ENCODE measurements around the gene TRIM9. TPM values are rescaled to one million over a fixed set of nuclear protein-coding genes. Genes with fewer than 3 reads are reported as not detected.

The TRIM9 gene
- total RNA-seq, 6 experiments from 2014 or later = 0.07 to 1.9 (median 0.32) TPM

GRCh38 chr14:51039252-51039651 lies 55.7 kb downstream of the TRIM9 start:
- no peaks in the 10 kb centered on the region for H3K36me3 ChIP-seq
- DNase-seq = no peak
- TF ChIP-seq POLR2A (IDR thresholded peaks at IDR 0.05) (no peak), CTCF (IDR thresholded peaks at IDR 0.05) (no peak)
- WGBS (ENCODE audit: insufficient coverage, low coverage, low lambda C conversion rate, missing lambda C conversion rate) = 62% methylated on average over 7 of the region's 7 CpGs
- H3K9me3 ChIP-seq = no peaks in the 10 kb centered on the region
- H3K27me3 ChIP-seq = no peaks in the 10 kb centered on the region
- ATAC-seq = no peak
- no peaks in the 10 kb centered on the region for H3K4me1 ChIP-seq
- H3K27ac ChIP-seq = no peak overlapping the region
- intact Hi-C loops (cut with DNase I) = no loop called here
- H3K4me3 ChIP-seq = no peak overlapping the region

GRCh38 chr14:51035611-51036192 lies 59.2 kb downstream of the TRIM9 start:
- no peak overlapping the region for H3K27ac ChIP-seq
- TF ChIP-seq POLR2A (IDR thresholded peaks at IDR 0.05) = no peak
- TF ChIP-seq CTCF (IDR thresholded peaks at IDR 0.05) = no peak
- intact Hi-C loops (cut with DNase I) = no loop called here
- no peaks in the 10 kb centered on the region for H3K4me1 ChIP-seq
- no peak overlapping the region for H3K4me3 ChIP-seq
- 61% methylated on average over 8 of the region's 9 CpGs for WGBS (ENCODE audit: insufficient coverage, low coverage, low lambda C conversion rate, missing lambda C conversion rate)
- no peaks in the 10 kb centered on the region for H3K27me3 ChIP-seq
- H3K9me3 ChIP-seq = no peaks in the 10 kb centered on the region
- ATAC-seq = no peak
- no peaks in the 10 kb centered on the region for H3K36me3 ChIP-seq
- no peak for DNase-seq

GRCh38 chr14:51028851-51029754 lies 65.8 kb downstream of the TRIM9 start:
- Histone ChIP-seq H3K9me3 (no peaks in the 10 kb centered on the region), H3K4me1 (peaks cover 0 to 16% (median 0%) of the 10 kb centered on the region in 4 donors), H3K27ac (peak overlapping the region in 1 of 3 donors; percentile 19), H3K4me3 (no peak overlapping the region), H3K36me3 (no peaks in the 10 kb centered on the region), H3K27me3 (no peaks in the 10 kb centered on the region)
- 52% methylated on average over 11 of the region's 16 CpGs for WGBS (ENCODE audit: insufficient coverage, low coverage, low lambda C conversion rate, missing lambda C conversion rate)
- DNase-seq (peak in 2 of 3 donors; percentile 35 to 66), ATAC-seq (peak; percentile 38 to 81 (median 71))
- intact Hi-C loops (cut with DNase I) = no loop called here
- no peak for TF ChIP-seq CTCF (IDR thresholded peaks at IDR 0.05)
- no peak for TF ChIP-seq POLR2A (IDR thresholded peaks at IDR 0.05)

GRCh38 chr14:51028361-51028760 lies 66.5 kb downstream of the TRIM9 start:
- TF ChIP-seq CTCF (IDR thresholded peaks at IDR 0.05) (no peak), POLR2A (IDR thresholded peaks at IDR 0.05) (no peak)
- H3K36me3 ChIP-seq = no peaks in the 10 kb centered on the region
- peaks cover 0 to 16% (median 0%) of the 10 kb centered on the region in 4 donors for H3K4me1 ChIP-seq
- intact Hi-C loops (cut with DNase I) = no loop called here
- H3K27ac ChIP-seq = no peak overlapping the region
- no peak for ATAC-seq
- no peak for DNase-seq
- no peaks in the 10 kb centered on the region for H3K27me3 ChIP-seq
- 74% methylated on average over 4 of the region's 4 CpGs for WGBS (ENCODE audit: insufficient coverage, low coverage, low lambda C conversion rate, missing lambda C conversion rate)
- no peaks in the 10 kb centered on the region for H3K9me3 ChIP-seq
- H3K4me3 ChIP-seq = no peak overlapping the region

All from right lobe of liver (tissue), 6 donors.